ENCODE results near the gene NMNAT2. TPM values are rescaled to one million over a fixed set of nuclear protein-coding genes. Genes with fewer than 3 reads are reported as not detected.

The NMNAT2 gene
- total and polyA plus RNA-seq, 2 of the 13 experiments (the other 11 are each of a cell fraction or from before 2014, with no cell fraction given), result not detected

DNA sequence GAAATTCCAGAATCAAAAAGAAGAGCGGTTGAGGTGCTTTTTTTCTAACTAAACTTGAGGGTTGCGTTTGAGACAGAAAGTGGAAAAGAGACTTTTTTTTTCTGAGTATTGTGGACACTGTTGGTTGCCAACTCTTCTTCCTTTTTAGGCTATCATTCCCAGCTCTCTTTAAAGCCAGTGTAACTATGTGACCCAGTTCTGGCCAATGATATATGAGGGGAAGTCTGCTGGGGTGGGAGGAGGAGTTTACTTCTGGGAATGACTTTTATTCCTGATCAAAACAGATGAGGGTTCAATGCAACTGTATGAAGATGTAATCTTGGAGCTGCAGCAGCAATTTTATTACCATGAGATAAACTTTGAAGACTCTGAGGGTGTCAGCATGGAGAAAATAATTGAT is 17.3 kb upstream of the NMNAT2 start:
- 75% methylated on average over 2 of the region's 2 CpGs for WGBS (ENCODE audit: low lambda C conversion rate)
- Histone ChIP-seq H2AFZ (ENCODE audit: low read length) (no peak overlapping the region), H3K27me3 (ENCODE audit: control insufficient read depth in 1 of 2, insufficient read depth in 2 of 2, low read length in 2 of 2) (no peaks in the 10 kb centered on the region), H3K27ac (ENCODE audit: extremely low read length, insufficient read depth, low read length) (no peak overlapping the region), H4K20me1 (ENCODE audit: insufficient read depth, low read length) (no peaks in the 10 kb centered on the region), H3K36me3 (replicated peaks in 1 of 2; ENCODE audit: control insufficient read depth in 1 of 2, insufficient read depth in 2 of 2, low read length in 2 of 2) (no peaks in the 10 kb centered on the region), H3K4me1 (ENCODE audit: insufficient read depth, low read length) (no peaks in the 10 kb centered on the region), H3K4me2 (ENCODE audit: low read depth, low read length) (no peak overlapping the region), H3K9ac (ENCODE audit: insufficient read depth, low read depth, low read length) (no peak overlapping the region), H3K4me3 (replicated peaks in 1 of 3; ENCODE audit: insufficient read depth in 1 of 3, low read depth in 2 of 3, low read length in 3 of 3) (no peak overlapping the region), H3K9me3 (ENCODE audit: low read length) (no peaks in the 10 kb centered on the region), H3K79me2 (ENCODE audit: insufficient read depth, low read length) (no peaks in the 10 kb centered on the region)
- ChIA-PET CTCF (ENCODE audit: low intra/inter-chr PET ratio, low total read pairs) (no interaction called here), POLR2A (no interaction called here)
- no peak for DNase-seq (ENCODE audit: low spot score)
- ATAC-seq, result no peak
- intact Hi-C loops (cut with micrococcal nuclease; ENCODE audit: unreplicated experiment), result no loop called here
- in situ Hi-C loops (cut with HindIII; ENCODE audit: extremely low pct_ligation_motif_present, low pct_unique_long_range_greater_than_20kb), result no loop called here
- no TSS peak for BruUV-seq (replicated peaks)
- TF ChIP-seq HOXA7 (CRISPR knock-in tag; IDR thresholded peaks at IDR 0.05), result no peak
- no peak for TF ChIP-seq HES4 (CRISPR knock-in tag; IDR thresholded peaks at IDR 0.05; ENCODE audit: borderline replicate concordance)
- no peak for FAIRE-seq

DNA sequence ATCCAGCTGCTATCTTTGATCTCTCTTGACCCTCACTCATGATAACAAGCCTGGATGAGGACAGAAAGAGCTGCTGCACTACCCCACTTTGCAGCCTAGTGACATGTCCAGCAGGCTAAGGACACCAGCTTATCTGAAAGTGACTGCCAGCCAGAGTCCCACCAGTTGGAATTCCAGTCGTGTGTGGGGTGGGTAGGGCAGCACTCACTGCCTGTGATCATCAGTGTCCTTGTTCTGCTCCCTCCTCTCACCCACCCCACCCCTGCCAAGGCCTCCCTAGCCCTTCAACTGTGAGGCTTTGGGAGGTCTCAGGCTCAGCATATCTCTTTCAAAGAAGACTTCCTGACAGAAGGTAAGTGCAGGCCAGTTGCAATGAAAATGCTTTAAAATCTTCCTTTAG is 15.5 kb upstream of the NMNAT2 start:
- no peaks in the 10 kb centered on the region for H3K36me3 ChIP-seq (replicated peaks in 1 of 2; ENCODE audit: control insufficient read depth in 1 of 2, insufficient read depth in 2 of 2, low read length in 2 of 2)
- FAIRE-seq, result no peak
- WGBS (ENCODE audit: low lambda C conversion rate), result 0% methylated on average over 1 of the region's 1 CpG
- no peak overlapping the region for H3K4me3 ChIP-seq (replicated peaks in 1 of 3; ENCODE audit: insufficient read depth in 1 of 3, low read depth in 2 of 3, low read length in 3 of 3)
- H3K27ac ChIP-seq (ENCODE audit: extremely low read length, insufficient read depth, low read length), result no peak overlapping the region
- no peaks in the 10 kb centered on the region for H3K9me3 ChIP-seq (ENCODE audit: low read length)
- TF ChIP-seq TAF15 (IDR thresholded peaks at IDR 0.05; ENCODE audit: low read depth, low read length, poor library complexity, severe bottlenecking) (no peak), SMAD3 (CRISPR knock-in tag; IDR thresholded peaks at IDR 0.05) (no peak), SAFB2 (CRISPR knock-in tag; IDR thresholded peaks at IDR 0.05; ENCODE audit: borderline replicate concordance, low read depth) (no peak), KLF11 (CRISPR knock-in tag; IDR thresholded peaks at IDR 0.05) (no peak), ZNF234 (CRISPR knock-in tag; conservative IDR thresholded peaks at IDR 0.05) (no peak), ZBTB7B (CRISPR knock-in tag; IDR thresholded peaks at IDR 0.05) (no peak), HES4 (CRISPR knock-in tag; IDR thresholded peaks at IDR 0.05; ENCODE audit: borderline replicate concordance) (no peak), TARDBP (CRISPR knock-in tag; IDR thresholded peaks at IDR 0.05) (no peak), EHMT2 (IDR thresholded peaks at IDR 0.05; ENCODE audit: borderline replicate concordance, low read depth, low read length) (no peak), KLF12 (CRISPR knock-in tag; IDR thresholded peaks at IDR 0.05; ENCODE audit: borderline replicate concordance) (no peak), MTF2 (CRISPR knock-in tag; IDR thresholded peaks at IDR 0.05; ENCODE audit: borderline replicate concordance) (no peak), ERF (CRISPR knock-in tag; IDR thresholded peaks at IDR 0.05) (no peak), CHCHD3 (CRISPR knock-in tag; IDR thresholded peaks at IDR 0.05) (no peak)
- TF ChIP-seq, protein P1, sequence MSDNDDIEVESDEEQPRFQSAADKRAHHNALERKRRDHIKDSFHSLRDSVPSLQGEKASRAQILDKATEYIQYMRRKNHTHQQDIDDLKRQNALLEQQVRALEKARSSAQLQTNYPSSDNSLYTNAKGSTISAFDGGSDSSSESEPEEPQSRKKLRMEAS (IDR thresholded peaks at IDR 0.05), result no peak
- TF ChIP-seq, protein P2, sequence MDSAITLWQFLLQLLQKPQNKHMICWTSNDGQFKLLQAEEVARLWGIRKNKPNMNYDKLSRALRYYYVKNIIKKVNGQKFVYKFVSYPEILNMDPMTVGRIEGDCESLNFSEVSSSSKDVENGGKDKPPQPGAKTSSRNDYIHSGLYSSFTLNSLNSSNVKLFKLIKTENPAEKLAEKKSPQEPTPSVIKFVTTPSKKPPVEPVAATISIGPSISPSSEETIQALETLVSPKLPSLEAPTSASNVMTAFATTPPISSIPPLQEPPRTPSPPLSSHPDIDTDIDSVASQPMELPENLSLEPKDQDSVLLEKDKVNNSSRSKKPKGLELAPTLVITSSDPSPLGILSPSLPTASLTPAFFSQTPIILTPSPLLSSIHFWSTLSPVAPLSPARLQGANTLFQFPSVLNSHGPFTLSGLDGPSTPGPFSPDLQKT (CRISPR knock-in tag; IDR thresholded peaks at IDR 0.05; ENCODE audit: borderline replicate concordance), result no peak
- TF ChIP-seq, protein P3, sequence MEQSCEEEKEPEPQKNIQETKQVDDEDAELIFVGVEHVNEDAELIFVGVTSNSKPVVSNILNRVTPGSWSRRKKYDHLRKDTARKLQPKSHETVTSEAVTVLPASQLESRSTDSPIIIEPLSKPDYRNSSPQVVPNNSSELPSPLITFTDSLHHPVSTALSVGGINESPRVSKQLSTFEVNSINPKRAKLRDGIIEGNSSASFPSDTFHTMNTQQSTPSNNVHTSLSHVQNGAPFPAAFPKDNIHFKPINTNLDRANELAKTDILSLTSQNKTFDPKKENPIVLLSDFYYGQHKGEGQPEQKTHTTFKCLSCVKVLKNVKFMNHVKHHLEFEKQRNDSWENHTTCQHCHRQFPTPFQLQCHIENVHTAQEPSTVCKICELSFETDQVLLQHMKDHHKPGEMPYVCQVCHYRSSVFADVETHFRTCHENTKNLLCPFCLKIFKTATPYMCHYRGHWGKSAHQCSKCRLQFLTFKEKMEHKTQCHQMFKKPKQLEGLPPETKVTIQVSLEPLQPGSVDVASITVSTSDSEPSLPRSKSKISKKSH (CRISPR knock-in tag; IDR thresholded peaks at IDR 0.05; ENCODE audit: borderline replicate concordance), result no peak
- no peaks in the 10 kb centered on the region for H3K27me3 ChIP-seq (ENCODE audit: control insufficient read depth in 1 of 2, insufficient read depth in 2 of 2, low read length in 2 of 2)
- H4K20me1 ChIP-seq (ENCODE audit: insufficient read depth, low read length), result no peaks in the 10 kb centered on the region
- ChIA-PET POLR2A (no interaction called here), CTCF (ENCODE audit: low intra/inter-chr PET ratio, low total read pairs) (no interaction called here)
- ATAC-seq, result no peak
- H3K4me1 ChIP-seq (ENCODE audit: insufficient read depth, low read length), result no peaks in the 10 kb centered on the region
- intact Hi-C loops (cut with micrococcal nuclease; ENCODE audit: unreplicated experiment), result no loop called here
- BruUV-seq (replicated peaks), result no TSS peak
- H3K9ac ChIP-seq (ENCODE audit: insufficient read depth, low read depth, low read length), result no peak overlapping the region
- no peak overlapping the region for H2AFZ ChIP-seq (ENCODE audit: low read length)
- no peak for DNase-seq (ENCODE audit: low spot score)
- in situ Hi-C loops (cut with HindIII; ENCODE audit: extremely low pct_ligation_motif_present, low pct_unique_long_range_greater_than_20kb), result no loop called here
- no peaks in the 10 kb centered on the region for H3K79me2 ChIP-seq (ENCODE audit: insufficient read depth, low read length)
- H3K4me2 ChIP-seq (ENCODE audit: low read depth, low read length), result no peak overlapping the region

Data from HepG2 (cell line).